Naive thymus-derived CD4-positive, alpha-beta T cell (primary cell): ENCODE measurements around the gene MPI. TPM values are rescaled to one million over a fixed set of nuclear protein-coding genes. Genes with fewer than 3 reads are reported as not detected.
A peak's percentile ranks its signal among the peaks of the same experiment; 100 is the strongest.

Source experiments
- ATAC-seq: fragments of 150-1000 bp; cut with Tn5 transposase; 2 replicates; pipeline ENCODE4 v1.10.0; 2021; ENCODE audit warnings: mild to moderate bottlenecking, moderate library complexity
- CTCF ChIA-PET: fragments of 350-600 bp; sonication (Branson Sonifier 250); formaldehyde crosslinking; loops from one replicate; lab custom pipeline; 2021; ENCODE audit warnings: antibody characterized with exemption; lab: Charles Lee
- POLR2A ChIA-PET: fragments of 350-600 bp; sonication (Branson Sonifier 250); formaldehyde crosslinking; loops from one replicate; lab custom pipeline; 2021; ENCODE audit warnings: antibody characterized with exemption, inconsistent platforms; lab: Charles Lee
- DNase-seq, 9 donors: peaks; one replicate each; pipeline versions ENCODE4 v3.0.0 to v3.0.0-alpha.2; 2020 to 2022; ENCODE audit warnings: mixed read lengths in 1 of 9
- H3K27ac ChIP-seq: one replicate; pipeline ENCODE4 v1.7.0; 2013; ENCODE audit warnings: mild to moderate bottlenecking, low read depth, low read length, moderate library complexity
- H3K27me3 ChIP-seq, 2 donors: one replicate each; pipeline ENCODE4 v1.7.0; 2013; ENCODE audit warnings: low read length in 2 of 2, mild to moderate bottlenecking in 2 of 2, moderate library complexity in 2 of 2; ENCODE audit not compliant: control insufficient read depth in 2 of 2, insufficient read depth in 2 of 2
- H3K36me3 ChIP-seq, 3 experiments: 1 replicate in 2 of 3; 2 replicates in 1 of 3; pipeline ENCODE4 v1.7.0; 2013; ENCODE audit warnings: low read length in 3 of 3, mild to moderate bottlenecking in 3 of 3, moderate library complexity in 1 of 3; ENCODE audit not compliant: insufficient read depth in 3 of 3, control insufficient read depth in 2 of 3
- H3K4me1 ChIP-seq, 2 donors: one replicate each; pipeline ENCODE4 v1.7.0; 2013; ENCODE audit warnings: low read length in 2 of 2, mild to moderate bottlenecking in 2 of 2, moderate library complexity in 1 of 2; ENCODE audit not compliant: control insufficient read depth in 2 of 2, insufficient read depth in 2 of 2
- H3K4me3 ChIP-seq: 2 replicates; pipeline ENCODE4 v1.7.0; 2013; ENCODE audit warnings: mild to moderate bottlenecking, low read length
- H3K9me3 ChIP-seq, 3 experiments: 1 replicate in 2 of 3; 2 replicates in 1 of 3; pipeline ENCODE4 v1.7.0; 2013; ENCODE audit warnings: low read length in 3 of 3; ENCODE audit not compliant: control insufficient read depth in 2 of 3
- H3K27ac Mint-ChIP-seq, 9 donors: one replicate each; pipeline ENCODE4 v1.8.0; 2020 to 2022; ENCODE audit warnings: mixed read lengths in 9 of 9, mild to moderate bottlenecking in 8 of 9, moderate library complexity in 5 of 9, inconsistent platforms in 2 of 9
- H3K27me3 Mint-ChIP-seq, 5 donors: one replicate each; pipeline ENCODE4 v1.8.0; 2021 to 2022; ENCODE audit warnings: mixed read lengths in 5 of 5, mild to moderate bottlenecking in 1 of 5
- H3K36me3 Mint-ChIP-seq, 5 donors: one replicate each; pipeline ENCODE4 v1.8.0; 2020 to 2022; ENCODE audit warnings: mixed read lengths in 5 of 5, mild to moderate bottlenecking in 3 of 5, inconsistent platforms in 1 of 5
- H3K4me1 Mint-ChIP-seq, 7 donors: one replicate each; pipeline ENCODE4 v1.8.0; 2020 to 2022; ENCODE audit warnings: mixed read lengths in 7 of 7, mild to moderate bottlenecking in 3 of 7, inconsistent platforms in 1 of 7
- H3K4me3 Mint-ChIP-seq, 10 donors: one replicate each; pipeline ENCODE4 v1.8.0; 2020 to 2022; ENCODE audit warnings: mild to moderate bottlenecking in 10 of 10, mixed read lengths in 10 of 10, moderate library complexity in 6 of 10, inconsistent platforms in 2 of 10
- H3K9me3 Mint-ChIP-seq, 11 donors: one replicate each; pipeline ENCODE4 v1.8.0; 2020 to 2022; ENCODE audit warnings: mixed read lengths in 11 of 11, mild to moderate bottlenecking in 4 of 11, inconsistent platforms in 1 of 11, moderate library complexity in 1 of 11
- intact Hi-C, 2 donors: fragments of 100-400 bp; cut with micrococcal nuclease; formaldehyde crosslinking; loops; one replicate each; pipeline ENCODE4 v1.15.1; 2023
- polyA plus RNA-seq, 2 donors: library from polyadenylated mRNA; unstranded; fragments of 300-500 nt; fragmentation: Illumina TruSeq; gene quantifications; one replicate each; pipeline ENCODE4 v1.2.3, GENCODE V29; 2021
- total RNA-seq, 6 experiments: library from RNA in 5 of 6; stranded (reverse) in 5 of 6; gene quantifications; 1 replicate in 5 of 6; 2 replicates in 1 of 6; pipeline ENCODE4 v1.2.3 and lab custom pipeline; 2021 to 2026

MPI gene
- total and polyA plus RNA-seq, 7 experiments from 2014 or later: 34.0 to 98.3 (median 89.9) TPM

DNA sequence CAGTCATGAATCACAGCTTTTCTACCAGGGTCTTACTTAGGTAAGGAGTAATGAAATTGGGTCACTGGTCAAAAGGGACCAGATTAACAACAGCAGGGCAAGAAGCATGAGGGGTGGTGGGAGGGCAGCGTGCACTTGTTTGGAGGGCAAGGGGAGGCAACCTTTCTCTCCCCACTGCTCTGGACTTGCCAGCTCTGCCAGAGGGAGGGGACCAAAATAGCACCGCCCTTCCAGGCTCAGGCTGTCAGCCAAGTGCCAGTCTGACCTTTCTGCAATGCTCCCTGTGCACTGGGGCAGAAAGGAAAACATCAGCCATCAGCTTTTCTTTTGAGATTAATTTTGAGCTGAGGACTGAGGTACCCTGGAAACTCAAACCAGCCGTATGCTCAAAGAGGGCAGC, 42.4 kb upstream of the MPI start:
- POLR2A ChIA-PET: interaction anchor here (0.6 to 1.0 kb wide), 5 partner anchors 20 to 55 kb away, joined by 3 to 4 read pairs (median 3); partner anchors contain the start of gene SCAMP2
- H3K4me1 Mint-ChIP-seq: peaks cover 14 to 41% (median 33%) of the 10 kb centered on the region in 7 donors
- H3K36me3 Mint-ChIP-seq: peaks cover 5 to 40% (median 17%) of the 10 kb centered on the region in 5 donors
- peak overlapping the region; percentile 7 to 95 (median 72) for H3K27ac Mint-ChIP-seq
- CTCF ChIA-PET: interaction anchor here (0.6 to 2.0 kb wide), 4 partner anchors 23 to 54 kb away, joined by 3 to 10 read pairs (median 4); no protein-coding TSS in a partner anchor
- Histone ChIP-seq H3K4me1 (peaks cover 31% of the 10 kb centered on the region in 2 donors), H3K4me3 (no peak overlapping the region), H3K27me3 (no peaks in the 10 kb centered on the region), H3K9me3 (no peaks in the 10 kb centered on the region), H3K36me3 (peaks cover 9 to 56% (median 19%) of the 10 kb centered on the region in 3 experiments), H3K27ac (no peak overlapping the region)
- H3K27me3 Mint-ChIP-seq: no peaks in the 10 kb centered on the region
- no peak overlapping the region for H3K4me3 Mint-ChIP-seq
- H3K9me3 Mint-ChIP-seq: no peaks in the 10 kb centered on the region
- no peak for ATAC-seq
- intact Hi-C loops: loop anchor here (10.0 kb wide), 2 partner anchors 357 to 607 kb away; partner anchors contain the start of genes C15orf39 (in 1 of the 2) and SIN3A (in 1 of the 2)
- no peak for DNase-seq

- intact Hi-C loops: no loop called here
- H3K4me1 ChIP-seq: peaks cover 8 to 9% of the 10 kb centered on the region in 2 donors
- H3K4me1 Mint-ChIP-seq: peaks cover 5 to 19% (median 9%) of the 10 kb centered on the region in 7 donors
- H3K27me3 ChIP-seq: no peaks in the 10 kb centered on the region
- H3K4me3 Mint-ChIP-seq: no peak overlapping the region
- H3K9me3 ChIP-seq: no peaks in the 10 kb centered on the region
- DNase-seq (no peak), ATAC-seq (no peak)
- ChIA-PET POLR2A (interaction anchor here (0.5 to 2.3 kb wide), 3 partner anchors 44 to 570 kb away, joined by 3 to 4 read pairs (median 3); no protein-coding TSS in a partner anchor), CTCF (interaction anchor here (1.3 kb wide), 1 partner anchor 51 kb away, joined by 4 read pairs; no protein-coding TSS in a partner anchor)
- H3K4me3 ChIP-seq: no peak overlapping the region
- peak overlapping the region in 4 of 9 donors; percentile 12 to 59 (median 48) for H3K27ac Mint-ChIP-seq
- H3K36me3 Mint-ChIP-seq: peaks cover 5 to 49% (median 20%) of the 10 kb centered on the region in 5 donors
- H3K9me3 Mint-ChIP-seq: no peaks in the 10 kb centered on the region
- H3K27me3 Mint-ChIP-seq: no peaks in the 10 kb centered on the region
- peaks cover 10 to 76% (median 33%) of the 10 kb centered on the region in 3 experiments for H3K36me3 ChIP-seq
- H3K27ac ChIP-seq: no peak overlapping the region
Observed at GRCh38 chr15:74850393-74850792, 39.4 kb upstream of the MPI start.

GRCh38 chr15:74851960-74852359, 37.9 kb upstream of the MPI start:
- peaks cover 0 to 4% of the 10 kb centered on the region in 2 donors for H3K4me1 ChIP-seq
- no peaks in the 10 kb centered on the region for H3K27me3 ChIP-seq
- DNase-seq (no peak), ATAC-seq (no peak)
- Mint-ChIP-seq H3K4me1 (peaks cover 0 to 19% (median 9%) of the 10 kb centered on the region in 7 donors), H3K36me3 (peaks cover 5 to 47% (median 18%) of the 10 kb centered on the region in 5 donors), H3K4me3 (no peak overlapping the region), H3K9me3 (no peaks in the 10 kb centered on the region), H3K27me3 (no peaks in the 10 kb centered on the region), H3K27ac (peak overlapping the region in 3 of 9 donors; percentile 13 to 41 (median 19))
- no peak overlapping the region for H3K4me3 ChIP-seq
- H3K27ac ChIP-seq: no peak overlapping the region
- ChIA-PET POLR2A (interaction anchor here (1.1 to 1.4 kb wide), 2 partner anchors 14 to 19 kb away, joined by 3 read pairs; no protein-coding TSS in a partner anchor), CTCF (interaction anchor here (1.2 to 1.7 kb wide), 3 partner anchors 8 to 69 kb away, joined by 3 to 6 read pairs (median 4); partner anchors contain the start of gene ULK3)
- intact Hi-C loops: no loop called here
- no peaks in the 10 kb centered on the region for H3K9me3 ChIP-seq
- H3K36me3 ChIP-seq: peaks cover 10 to 77% (median 33%) of the 10 kb centered on the region in 3 experiments

DNA sequence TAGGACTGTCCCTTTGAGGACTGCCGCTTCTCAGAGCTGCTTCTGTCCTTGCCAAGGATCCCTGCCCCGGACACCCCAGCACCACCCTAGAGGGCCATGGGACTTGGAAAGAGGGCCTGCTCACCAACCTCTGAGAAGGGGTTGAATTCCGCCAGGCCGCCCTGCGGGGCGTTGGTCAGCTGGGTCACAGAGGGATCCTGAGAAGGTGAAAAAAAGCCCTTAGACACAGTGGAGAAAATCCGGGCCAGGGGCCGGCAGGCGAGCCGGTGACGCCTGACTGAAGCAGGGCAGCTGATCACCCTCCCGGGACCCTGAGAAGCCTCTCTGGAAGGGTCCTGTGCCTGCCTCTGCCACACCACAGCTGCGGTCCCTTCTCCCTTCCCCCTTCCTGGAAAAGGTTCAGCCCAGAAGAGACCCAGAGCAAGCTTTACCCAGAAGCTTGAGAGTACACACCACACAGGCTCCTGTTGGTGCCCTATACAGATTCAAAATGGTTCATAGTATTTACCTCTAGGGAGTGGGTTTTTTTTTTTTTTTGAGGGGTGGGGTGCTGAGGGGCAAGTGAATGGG, 35.3 kb upstream of the MPI start:
- Mint-ChIP-seq H3K4me3 (no peak overlapping the region), H3K36me3 (peaks cover 0 to 33% (median 7%) of the 10 kb centered on the region in 5 donors)

DNA sequence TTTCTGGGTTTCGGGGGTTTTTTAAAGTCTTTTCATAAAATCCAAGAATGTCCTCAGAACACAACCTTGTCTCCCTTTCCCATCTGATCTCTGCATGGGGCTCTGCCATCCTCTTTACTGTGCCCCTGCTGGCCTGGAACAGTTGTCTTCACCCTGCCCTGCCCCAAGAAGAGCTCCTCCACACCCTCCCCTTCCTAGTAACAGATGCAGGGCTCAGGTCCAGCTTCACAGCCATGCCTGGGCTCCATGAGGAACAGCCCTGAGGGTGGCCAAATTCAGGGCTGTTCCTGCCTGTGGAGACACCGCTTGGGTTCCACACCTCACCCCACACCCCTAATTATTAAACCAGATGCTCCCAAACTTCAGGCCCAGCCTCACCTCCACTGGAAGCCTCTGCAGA, 34.0 kb upstream of the MPI start:
- Histone ChIP-seq H3K27me3 (no peaks in the 10 kb centered on the region), H3K4me3 (no peak overlapping the region), H3K36me3 (peaks cover 10 to 44% (median 27%) of the 10 kb centered on the region in 3 experiments), H3K27ac (no peak overlapping the region), H3K4me1 (peaks cover 23 to 34% of the 10 kb centered on the region in 2 donors), H3K9me3 (no peaks in the 10 kb centered on the region)
- Mint-ChIP-seq H3K4me1 (peaks cover 19 to 36% (median 34%) of the 10 kb centered on the region in 7 donors), H3K36me3 (peaks cover 0 to 29% (median 4%) of the 10 kb centered on the region in 5 donors), H3K9me3 (no peaks in the 10 kb centered on the region), H3K4me3 (no peak overlapping the region), H3K27ac (peak overlapping the region in 8 of 9 donors; percentile 31 to 89 (median 72)), H3K27me3 (no peaks in the 10 kb centered on the region)
- ATAC-seq (no peak), DNase-seq (no peak)
- CTCF ChIA-PET: no interaction called here
- intact Hi-C loops: no loop called here
- POLR2A ChIA-PET: interaction anchor here (1.0 to 1.8 kb wide), 4 partner anchors 11 to 56 kb away, joined by 3 to 9 read pairs (median 4); no protein-coding TSS in a partner anchor

More for the DNA sequence above, 35.3 kb upstream of the MPI start:
- Histone ChIP-seq H3K27ac (peak overlapping the region; percentile 25), H3K27me3 (no peaks in the 10 kb centered on the region), H3K9me3 (no peaks in the 10 kb centered on the region), H3K36me3 (peaks cover 10 to 57% (median 33%) of the 10 kb centered on the region in 3 experiments), H3K4me1 (peaks cover 23 to 27% of the 10 kb centered on the region in 2 donors), H3K4me3 (no peak overlapping the region)
- ChIA-PET CTCF (interaction anchor here (0.9 kb wide), 1 partner anchor 47 kb away, joined by 4 read pairs; no protein-coding TSS in a partner anchor), POLR2A (interaction anchor here (0.7 to 1.7 kb wide), 5 partner anchors 10 to 57 kb away, joined by 3 to 5 read pairs (median 3); partner anchors contain the start of genes FAM219B and MPI)
- Mint-ChIP-seq H3K27ac (peak overlapping the region in 1 of 9 donors; percentile 21), H3K9me3 (no peaks in the 10 kb centered on the region), H3K4me1 (peaks cover 19 to 32% (median 31%) of the 10 kb centered on the region in 7 donors), H3K27me3 (no peaks in the 10 kb centered on the region)
- intact Hi-C loops: no loop called here
- DNase-seq (no peak), ATAC-seq (no peak)

DNA sequence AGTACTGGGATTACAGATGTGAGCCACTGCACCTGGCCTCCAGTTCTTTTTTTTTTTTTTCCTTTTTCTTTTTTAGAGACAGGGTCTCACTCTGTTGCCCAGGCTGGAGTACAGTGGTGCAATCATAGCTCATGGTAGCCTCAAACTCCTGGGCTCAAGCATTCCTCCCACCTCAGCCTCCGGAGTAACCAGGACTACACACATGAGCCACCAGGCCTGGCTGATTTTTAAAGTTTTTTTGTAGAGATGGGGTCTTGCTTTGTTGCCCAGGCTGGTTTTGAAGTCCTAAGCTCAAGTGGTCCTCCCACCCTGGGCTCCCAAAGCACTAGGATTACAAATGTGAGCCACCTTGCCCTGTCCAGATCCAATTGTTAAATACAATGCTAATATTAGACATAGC, 33.3 kb upstream of the MPI start:
- H3K4me1 ChIP-seq: peaks cover 23 to 34% of the 10 kb centered on the region in 2 donors
- CTCF ChIA-PET: no interaction called here
- no peak for DNase-seq
- Mint-ChIP-seq H3K4me1 (peaks cover 19 to 40% (median 35%) of the 10 kb centered on the region in 7 donors), H3K27me3 (no peaks in the 10 kb centered on the region), H3K36me3 (peaks cover 0 to 24% (median 4%) of the 10 kb centered on the region in 5 donors), H3K4me3 (no peak overlapping the region), H3K27ac (peak overlapping the region; percentile 30 to 81 (median 70)), H3K9me3 (no peaks in the 10 kb centered on the region)
- H3K9me3 ChIP-seq: no peaks in the 10 kb centered on the region
- H3K27ac ChIP-seq: peak overlapping the region; percentile 16
- H3K27me3 ChIP-seq: no peaks in the 10 kb centered on the region
- intact Hi-C loops: no loop called here
- ATAC-seq: no peak
- POLR2A ChIA-PET: interaction anchor here (1.0 to 1.8 kb wide), 4 partner anchors 12 to 14 kb away, joined by 3 to 9 read pairs (median 4); no protein-coding TSS in a partner anchor
- peaks cover 9 to 37% (median 20%) of the 10 kb centered on the region in 3 experiments for H3K36me3 ChIP-seq
- H3K4me3 ChIP-seq: no peak overlapping the region
